Caco-2 (cell line): ENCODE data around the gene SH2D6. TPM values are rescaled to one million over a fixed set of nuclear protein-coding genes. Genes with fewer than 3 reads are reported as not detected.
A peak's percentile ranks its signal among the peaks of the same experiment; 100 is the strongest.

ENCODE experiments used
- BruUV-seq: library from RNA; stranded (reverse); fragments of 400-500 nt; replicated peaks from 2 replicates; lab custom pipeline; 2021; lab: Mats Ljungman, UMichigan
- CTCF ChIA-PET: fragments of 300-600 bp; sonication (Branson Sonifier 250); formaldehyde crosslinking; loops from one replicate; lab custom pipeline; 2022; ENCODE audit warnings: antibody characterized with exemption; lab: Charles Lee
- POLR2A ChIA-PET: fragments of 300-600 bp; sonication (Branson Sonifier 250); formaldehyde crosslinking; loops from one replicate; lab custom pipeline; 2022; ENCODE audit warnings: antibody characterized with exemption; lab: Charles Lee
- DNase-seq, 2 experiments: peaks; one replicate each; pipeline versions ENCODE4 v3.0.0 to v3.0.0-alpha.2; 2020 to 2022
- H3K27me3 ChIP-seq: replicated peaks from 2 replicates; pipeline ENCODE4 v1.6.0; 2011; ENCODE audit warnings: low read length; ENCODE audit not compliant: control insufficient read depth, insufficient read depth
- H3K36me3 ChIP-seq: 2 replicates; pipeline ENCODE4 v1.5.1; 2011; ENCODE audit warnings: low read length; ENCODE audit not compliant: control insufficient read depth, insufficient read depth
- H3K4me1 ChIP-seq: fragments of 250-450 bp; sonication (Bioruptor Pico); 2 replicates; pipeline ENCODE4 v1.5.1; 2020; ENCODE audit warnings: mild to moderate bottlenecking
- H3K4me3 ChIP-seq: 2 replicates; pipeline ENCODE4 v1.5.1; 2011; ENCODE audit warnings: low read depth, mild to moderate bottlenecking, control low read depth, low read length
- H3K9me3 ChIP-seq: fragments of 250-450 bp; sonication (Bioruptor Pico); 2 replicates; pipeline ENCODE4 v1.5.1; 2020; ENCODE audit warnings: mild to moderate bottlenecking, moderate library complexity
- H3K27ac Mint-ChIP-seq: one replicate; pipeline ENCODE4 v1.8.0; 2022; ENCODE audit warnings: mixed read lengths; ENCODE audit not compliant: unreplicated experiment
- H3K27me3 Mint-ChIP-seq: one replicate; pipeline ENCODE4 v1.8.0; 2022; ENCODE audit warnings: mixed read lengths; ENCODE audit not compliant: insufficient read depth, unreplicated experiment
- H3K36me3 Mint-ChIP-seq: one replicate; pipeline ENCODE4 v1.8.0; 2022; ENCODE audit warnings: mild to moderate bottlenecking, mixed read lengths; ENCODE audit not compliant: insufficient read depth, unreplicated experiment
- H3K4me1 Mint-ChIP-seq: one replicate; pipeline ENCODE4 v1.8.0; 2022; ENCODE audit warnings: low read depth, mixed read lengths; ENCODE audit not compliant: unreplicated experiment
- H3K4me3 Mint-ChIP-seq: one replicate; pipeline ENCODE4 v1.8.0; 2022; ENCODE audit warnings: mild to moderate bottlenecking, moderate library complexity, mixed read lengths; ENCODE audit not compliant: unreplicated experiment
- H3K9me3 Mint-ChIP-seq: one replicate; pipeline ENCODE4 v1.8.0; 2022; ENCODE audit warnings: mixed read lengths; ENCODE audit not compliant: unreplicated experiment
- intact Hi-C: fragments of 100-400 bp; cut with micrococcal nuclease; formaldehyde crosslinking; loops from one replicate; pipeline ENCODE4 v1.10.0; 2022; ENCODE audit not compliant: unreplicated experiment
- total RNA-seq: library from RNA; stranded (reverse); gene quantifications from 2 replicates; pipeline ENCODE4 v1.2.3, GENCODE V29; 2022
- TF ChIP-seq, protein P1 (sequence below), 2 experiments: fragments of 200-600 bp in 1 of 2; IDR thresholded peaks; 1 replicate in 1 of 2; 2 replicates in 1 of 2; pipeline versions ENCODE4 v1.5.1 to v1.8.0; 2011 to 2022; ENCODE audit warnings: antibody characterized with exemption in 1 of 2, control low read depth in 1 of 2, inconsistent platforms in 1 of 2, low read depth in 1 of 2, low read length in 1 of 2, mild to moderate bottlenecking in 1 of 2, moderate library complexity in 1 of 2; ENCODE audit not compliant: insufficient read depth in 1 of 2, severe bottlenecking in 1 of 2, unreplicated experiment in 1 of 2

Gene SH2D6
- total RNA-seq, 1 experiment from 2014 or later: 0.88 TPM

DNA sequence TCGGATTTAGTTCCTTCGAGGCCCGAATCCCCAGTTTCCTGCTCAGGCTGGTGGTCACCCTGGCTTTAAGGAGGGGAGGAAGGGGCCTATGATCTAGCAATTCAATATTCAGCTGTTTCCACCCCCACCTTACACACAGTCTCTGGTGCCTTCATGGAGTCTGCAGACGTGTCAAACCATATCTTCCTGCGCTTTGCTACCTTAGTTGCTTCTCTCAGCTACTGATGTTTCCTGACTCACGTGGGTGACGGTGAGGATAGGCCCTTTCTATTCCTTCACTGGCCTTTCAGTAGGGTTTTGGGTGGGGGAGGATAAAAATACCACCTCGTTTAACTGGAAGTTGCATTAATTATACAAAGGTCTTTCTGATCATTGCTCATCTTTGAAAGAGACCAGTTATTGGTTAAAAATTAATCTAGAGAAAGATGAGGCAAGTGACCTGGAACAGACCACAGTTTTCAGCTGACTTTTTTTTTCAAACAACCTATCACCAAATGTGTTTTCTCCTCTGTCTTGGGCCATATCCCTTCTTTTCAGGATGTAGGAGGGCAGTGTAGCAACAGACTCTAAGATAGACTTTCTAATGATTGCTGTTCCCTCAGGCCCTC lies 49.7 kb downstream of the SH2D6 start:
- peak overlapping the region; percentile 20 for H3K4me3 Mint-ChIP-seq
- H3K27ac Mint-ChIP-seq: peak overlapping the region; percentile 82
- Histone ChIP-seq H3K9me3 (no peaks in the 10 kb centered on the region), H3K27me3 (no peaks in the 10 kb centered on the region), H3K4me1 (peaks cover 18% of the 10 kb centered on the region), H3K4me3 (no peak overlapping the region), H3K36me3 (no peaks in the 10 kb centered on the region)
- ChIA-PET CTCF (interaction anchor here (0.5 to 1.3 kb wide), 3 partner anchors 13 to 93 kb away, joined by 3 to 5 read pairs (median 5); partner anchors contain the start of gene GGCX), POLR2A (interaction anchor here (1.1 kb wide), 1 partner anchor 71 kb away, joined by 12 read pairs; the partner anchor contains the start of gene MAT2A)
- no peaks in the 10 kb centered on the region for H3K9me3 Mint-ChIP-seq
- no peaks in the 10 kb centered on the region for H3K27me3 Mint-ChIP-seq
- intact Hi-C loops: loop anchor here (1.0 kb wide), 2 partner anchors 47 to 70 kb away; no protein-coding TSS in a partner anchor
- TF ChIP-seq, protein P1, sequence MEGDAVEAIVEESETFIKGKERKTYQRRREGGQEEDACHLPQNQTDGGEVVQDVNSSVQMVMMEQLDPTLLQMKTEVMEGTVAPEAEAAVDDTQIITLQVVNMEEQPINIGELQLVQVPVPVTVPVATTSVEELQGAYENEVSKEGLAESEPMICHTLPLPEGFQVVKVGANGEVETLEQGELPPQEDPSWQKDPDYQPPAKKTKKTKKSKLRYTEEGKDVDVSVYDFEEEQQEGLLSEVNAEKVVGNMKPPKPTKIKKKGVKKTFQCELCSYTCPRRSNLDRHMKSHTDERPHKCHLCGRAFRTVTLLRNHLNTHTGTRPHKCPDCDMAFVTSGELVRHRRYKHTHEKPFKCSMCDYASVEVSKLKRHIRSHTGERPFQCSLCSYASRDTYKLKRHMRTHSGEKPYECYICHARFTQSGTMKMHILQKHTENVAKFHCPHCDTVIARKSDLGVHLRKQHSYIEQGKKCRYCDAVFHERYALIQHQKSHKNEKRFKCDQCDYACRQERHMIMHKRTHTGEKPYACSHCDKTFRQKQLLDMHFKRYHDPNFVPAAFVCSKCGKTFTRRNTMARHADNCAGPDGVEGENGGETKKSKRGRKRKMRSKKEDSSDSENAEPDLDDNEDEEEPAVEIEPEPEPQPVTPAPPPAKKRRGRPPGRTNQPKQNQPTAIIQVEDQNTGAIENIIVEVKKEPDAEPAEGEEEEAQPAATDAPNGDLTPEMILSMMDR (IDR thresholded peaks at IDR 0.05; ENCODE audit: insufficient read depth in 1 of 2, low read depth in 1 of 2, low read length in 1 of 2, severe bottlenecking in 1 of 2, unreplicated experiment in 1 of 2): no peak
- DNase-seq: no peak
- peaks cover 13% of the 10 kb centered on the region for H3K36me3 Mint-ChIP-seq
- H3K4me1 Mint-ChIP-seq: peaks cover 23% of the 10 kb centered on the region
- BruUV-seq: no TSS peak

DNA sequence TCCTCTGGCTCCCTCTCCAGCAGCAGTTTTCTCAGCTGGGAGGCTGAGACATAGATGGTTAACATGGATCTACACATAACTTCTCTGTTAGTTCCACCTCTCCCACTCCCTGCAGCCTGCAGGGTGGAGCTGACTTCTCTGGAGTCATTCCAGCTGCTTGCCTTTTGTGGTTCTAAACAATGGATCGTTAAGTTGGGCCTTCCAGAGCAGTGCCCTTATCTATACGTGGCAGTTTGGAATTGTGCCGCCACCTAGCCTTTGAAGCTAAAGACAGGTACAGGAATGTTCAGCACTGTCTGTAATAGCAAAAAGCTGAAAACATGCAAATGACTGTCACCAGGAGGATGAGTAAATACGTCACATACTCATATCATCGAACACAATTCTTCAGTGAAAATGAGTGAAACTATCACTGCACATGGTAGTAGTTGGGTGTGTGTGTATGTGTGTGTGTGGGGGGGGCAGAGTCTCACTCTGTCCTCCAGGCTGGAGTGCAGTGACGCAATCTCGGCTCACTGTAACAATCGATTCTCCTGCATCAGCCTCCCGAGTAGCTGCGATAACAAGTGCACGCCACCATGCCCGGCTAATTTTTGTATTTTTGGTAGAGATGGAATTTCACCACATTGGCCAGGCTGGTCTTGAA lies 50.3 kb downstream of the SH2D6 start:
- peak; percentile 70 to 86 for DNase-seq
- no TSS peak for BruUV-seq
- no peaks in the 10 kb centered on the region for H3K9me3 ChIP-seq
- no peaks in the 10 kb centered on the region for H3K36me3 ChIP-seq
- TF ChIP-seq, protein P1 (IDR thresholded peaks at IDR 0.05; ENCODE audit: insufficient read depth in 1 of 2, low read depth in 1 of 2, low read length in 1 of 2, severe bottlenecking in 1 of 2, unreplicated experiment in 1 of 2): no peak
- CTCF ChIA-PET: interaction anchor here (0.5 to 1.3 kb wide), 4 partner anchors 13 to 92 kb away, joined by 3 to 5 read pairs (median 5); partner anchors contain the start of gene GGCX
- Mint-ChIP-seq H3K9me3 (no peaks in the 10 kb centered on the region), H3K27me3 (no peaks in the 10 kb centered on the region), H3K27ac (peak overlapping the region; percentile 82), H3K4me3 (peak overlapping the region; percentile 20), H3K4me1 (peaks cover 23% of the 10 kb centered on the region), H3K36me3 (peaks cover 13% of the 10 kb centered on the region)
- H3K27me3 ChIP-seq: no peaks in the 10 kb centered on the region
- intact Hi-C loops: loop anchor here (1.0 kb wide), 2 partner anchors 48 to 69 kb away; no protein-coding TSS in a partner anchor
- POLR2A ChIA-PET: interaction anchor here (0.5 to 1.1 kb wide), 2 partner anchors 25 to 70 kb away, joined by 4 to 12 read pairs; partner anchors contain the start of gene MAT2A
- no peak overlapping the region for H3K4me3 ChIP-seq
- H3K4me1 ChIP-seq: peaks cover 18% of the 10 kb centered on the region
